NB4 (cell line): Measurements from ENCODE around the gene SLC9A2.
A peak's percentile ranks its signal among the peaks of the same experiment; 100 is the strongest.

Experiments used
- MYC ChIP-seq: IDR thresholded peaks from 2 replicates; pipeline ENCODE4 v1.6.1; 2011; ENCODE audit warnings: low read depth, low read length
- POLR2A ChIP-seq: IDR thresholded peaks from 2 replicates; pipeline ENCODE4 v1.6.1; 2011; ENCODE audit warnings: mild to moderate bottlenecking; ENCODE audit not compliant: insufficient read length; ENCODE audit errors: extremely low read depth
- TF ChIP-seq, protein P1 (sequence below): IDR thresholded peaks from one replicate; pipeline ENCODE4 v1.5.1; 2012; ENCODE audit warnings: low read depth, low read length
- TF ChIP-seq, protein P2 (sequence below): IDR thresholded peaks from 2 replicates; pipeline ENCODE4 v1.6.1; 2011; ENCODE audit warnings: low read depth, low read length

DNA sequence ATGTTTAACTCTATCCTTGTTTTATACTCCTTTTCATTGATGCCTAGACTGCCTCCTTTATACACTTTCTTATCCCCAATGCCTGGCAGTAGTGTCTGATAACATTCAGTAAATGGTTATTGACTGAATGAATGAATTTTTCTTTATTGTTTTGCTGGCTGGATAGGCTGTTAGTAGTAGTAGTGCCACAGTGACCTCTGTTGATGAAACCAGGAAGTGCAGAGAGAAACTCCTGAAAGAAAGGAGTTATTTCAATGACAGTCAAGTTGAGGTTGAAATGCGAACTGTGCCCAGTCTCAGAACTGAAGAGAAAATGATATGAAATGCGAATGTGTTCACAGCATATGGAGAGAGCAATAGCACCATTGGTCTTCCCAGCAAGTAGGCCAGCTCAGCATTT lies 26.8 kb upstream of the SLC9A2 start:
- TF ChIP-seq, protein P1, sequence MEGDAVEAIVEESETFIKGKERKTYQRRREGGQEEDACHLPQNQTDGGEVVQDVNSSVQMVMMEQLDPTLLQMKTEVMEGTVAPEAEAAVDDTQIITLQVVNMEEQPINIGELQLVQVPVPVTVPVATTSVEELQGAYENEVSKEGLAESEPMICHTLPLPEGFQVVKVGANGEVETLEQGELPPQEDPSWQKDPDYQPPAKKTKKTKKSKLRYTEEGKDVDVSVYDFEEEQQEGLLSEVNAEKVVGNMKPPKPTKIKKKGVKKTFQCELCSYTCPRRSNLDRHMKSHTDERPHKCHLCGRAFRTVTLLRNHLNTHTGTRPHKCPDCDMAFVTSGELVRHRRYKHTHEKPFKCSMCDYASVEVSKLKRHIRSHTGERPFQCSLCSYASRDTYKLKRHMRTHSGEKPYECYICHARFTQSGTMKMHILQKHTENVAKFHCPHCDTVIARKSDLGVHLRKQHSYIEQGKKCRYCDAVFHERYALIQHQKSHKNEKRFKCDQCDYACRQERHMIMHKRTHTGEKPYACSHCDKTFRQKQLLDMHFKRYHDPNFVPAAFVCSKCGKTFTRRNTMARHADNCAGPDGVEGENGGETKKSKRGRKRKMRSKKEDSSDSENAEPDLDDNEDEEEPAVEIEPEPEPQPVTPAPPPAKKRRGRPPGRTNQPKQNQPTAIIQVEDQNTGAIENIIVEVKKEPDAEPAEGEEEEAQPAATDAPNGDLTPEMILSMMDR = peak; percentile 64
- TF ChIP-seq, protein P2, sequence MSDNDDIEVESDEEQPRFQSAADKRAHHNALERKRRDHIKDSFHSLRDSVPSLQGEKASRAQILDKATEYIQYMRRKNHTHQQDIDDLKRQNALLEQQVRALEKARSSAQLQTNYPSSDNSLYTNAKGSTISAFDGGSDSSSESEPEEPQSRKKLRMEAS = no peak
- TF ChIP-seq POLR2A (no peak), MYC (no peak)
